Measurements from ENCODE around the gene DYNC2H1.

Gene DYNC2H1

GRCh38 chr11:103091801-103092524 lies 17.3 kb upstream of the DYNC2H1 start, which contains the start of gene DCUN1D5:
DCUN1D5 (minus strand) TSS chr11:103092160; CDS start chr11:103091872, 288 bp downstream.
- TF ChIP-seq, protein P1, sequence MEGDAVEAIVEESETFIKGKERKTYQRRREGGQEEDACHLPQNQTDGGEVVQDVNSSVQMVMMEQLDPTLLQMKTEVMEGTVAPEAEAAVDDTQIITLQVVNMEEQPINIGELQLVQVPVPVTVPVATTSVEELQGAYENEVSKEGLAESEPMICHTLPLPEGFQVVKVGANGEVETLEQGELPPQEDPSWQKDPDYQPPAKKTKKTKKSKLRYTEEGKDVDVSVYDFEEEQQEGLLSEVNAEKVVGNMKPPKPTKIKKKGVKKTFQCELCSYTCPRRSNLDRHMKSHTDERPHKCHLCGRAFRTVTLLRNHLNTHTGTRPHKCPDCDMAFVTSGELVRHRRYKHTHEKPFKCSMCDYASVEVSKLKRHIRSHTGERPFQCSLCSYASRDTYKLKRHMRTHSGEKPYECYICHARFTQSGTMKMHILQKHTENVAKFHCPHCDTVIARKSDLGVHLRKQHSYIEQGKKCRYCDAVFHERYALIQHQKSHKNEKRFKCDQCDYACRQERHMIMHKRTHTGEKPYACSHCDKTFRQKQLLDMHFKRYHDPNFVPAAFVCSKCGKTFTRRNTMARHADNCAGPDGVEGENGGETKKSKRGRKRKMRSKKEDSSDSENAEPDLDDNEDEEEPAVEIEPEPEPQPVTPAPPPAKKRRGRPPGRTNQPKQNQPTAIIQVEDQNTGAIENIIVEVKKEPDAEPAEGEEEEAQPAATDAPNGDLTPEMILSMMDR (IDR thresholded peaks at IDR 0.05), result no peak

GRCh38 chr11:103097279-103097678 lies 11.9 kb upstream of the DYNC2H1 start:
- TF ChIP-seq, protein P1 (IDR thresholded peaks at IDR 0.05), result no peak

GRCh38 chr11:103109818-103110388 lies 677 bp downstream of the DYNC2H1 start:
- TF ChIP-seq, protein P1 (IDR thresholded peaks at IDR 0.05), result no peak

DNA sequence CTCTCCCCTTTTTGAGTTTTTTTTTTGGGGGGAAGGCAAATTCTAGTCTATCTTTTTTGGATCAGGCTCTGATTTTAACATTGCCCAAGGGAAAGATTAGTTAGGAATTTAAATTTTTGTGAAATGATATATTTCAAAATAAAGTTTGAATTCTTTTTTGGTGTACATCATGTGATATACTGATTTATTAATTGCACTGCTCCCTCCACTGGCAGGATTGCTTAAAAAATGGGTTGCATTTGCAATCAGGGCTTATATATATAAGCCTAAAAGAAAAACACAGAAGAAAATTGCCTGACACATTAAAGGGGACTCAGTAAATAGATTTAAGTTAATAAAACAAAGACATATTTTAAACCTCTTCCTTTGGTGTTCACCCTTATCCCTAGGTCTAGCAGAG lies 1.2 kb downstream of the DYNC2H1 start:
- TF ChIP-seq, protein P1 (IDR thresholded peaks at IDR 0.05), result peak; percentile 40; the same call in 1 of the 2 replicates

DNA sequence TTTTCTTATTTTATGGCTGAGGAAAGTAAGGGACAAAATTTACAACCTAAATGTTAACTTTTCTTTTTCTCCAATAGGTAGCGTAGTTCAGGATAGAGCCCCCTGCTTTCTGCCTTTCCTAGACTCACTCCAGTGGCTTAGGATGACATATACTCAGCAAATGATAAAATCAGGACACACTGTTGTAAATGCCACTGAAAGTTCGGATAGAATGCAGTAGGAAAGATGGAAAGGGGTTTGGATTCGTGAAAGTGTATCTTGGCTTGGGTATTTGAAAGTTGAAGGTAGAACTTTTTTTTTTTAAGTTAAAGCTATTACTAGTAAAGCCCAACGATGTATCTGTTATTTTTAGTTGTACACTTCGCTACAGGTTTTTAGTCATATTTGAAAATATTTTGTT lies 2.2 kb downstream of the DYNC2H1 start:
- TF ChIP-seq, protein P1 (IDR thresholded peaks at IDR 0.05), result no peak

- TF ChIP-seq, protein P1 (IDR thresholded peaks at IDR 0.05), result no peak
These were observed 3.1 kb downstream of the DYNC2H1 start for GRCh38 chr11:103112364-103112763.

- TF ChIP-seq, protein P1 (IDR thresholded peaks at IDR 0.05), result no peak
These were observed 5.6 kb downstream of the DYNC2H1 start for GRCh38 chr11:103114836-103115235.

Data from LNCAP (cell line).